GM12878 (cell line): Measurements from ENCODE around the gene ADAMTS17.

Experiments
- BACH1 ChIP-seq: fragments of 450-650 bp; IDR thresholded peaks from 2 replicates; pipeline ENCODE4 v1.6.1; 2017; ENCODE audit warnings: mild to moderate bottlenecking, borderline replicate concordance
- EP300 ChIP-seq, 2 experiments: fragments of 150-350 bp in 1 of 2; IDR thresholded peaks; 2 replicates each; pipeline ENCODE4 v1.6.1; 2011 to 2012; ENCODE audit warnings: low read depth in 2 of 2, low read length in 2 of 2, borderline replicate concordance in 1 of 2, improper control_type of control experiment in 1 of 2, inconsistent platforms in 1 of 2; ENCODE audit not compliant: control insufficient read depth in 1 of 2
- ESRRA ChIP-seq: IDR thresholded peaks from 2 replicates; pipeline ENCODE4 v1.6.1; 2012; ENCODE audit warnings: mild to moderate bottlenecking, low read length, improper control_type of control experiment
- MYC ChIP-seq: IDR thresholded peaks from 2 replicates; pipeline ENCODE4 v1.6.1; 2011; ENCODE audit warnings: mild to moderate bottlenecking, low read length, moderate library complexity, inconsistent platforms; ENCODE audit not compliant: insufficient read depth, insufficient replicate concordance, insufficient read length, severe bottlenecking
- POLR2A ChIP-seq: IDR thresholded peaks from 2 replicates; pipeline ENCODE4 v1.6.1; 2011; ENCODE audit warnings: low read depth, mild to moderate bottlenecking, low read length
- RCOR1 ChIP-seq: conservative IDR thresholded peaks from 2 replicates; pipeline ENCODE4 v1.6.1; 2012; ENCODE audit warnings: low read depth, low read length, improper control_type of control experiment
- SMAD1 ChIP-seq: fragments of 450-650 bp; IDR thresholded peaks from 2 replicates; pipeline ENCODE4 v1.6.1; 2018; ENCODE audit warnings: mild to moderate bottlenecking, low read depth; ENCODE audit not compliant: partially characterized antibody
- TF ChIP-seq, protein P1 (sequence below), 3 experiments: IDR thresholded peaks in 2 of 3; conservative IDR thresholded peaks in 1 of 3; 2 replicates each; pipeline ENCODE4 v1.5.1; 2011; ENCODE audit warnings: low read depth in 3 of 3, low read length in 3 of 3, mild to moderate bottlenecking in 3 of 3, control low read depth in 2 of 3, moderate library complexity in 2 of 3, inconsistent platforms in 1 of 3, mixed read lengths in 1 of 3; ENCODE audit not compliant: control insufficient read depth in 2 of 3, insufficient read depth in 1 of 3; ENCODE audit errors: extremely low read depth in 1 of 3
- TF ChIP-seq, protein P2 (sequence below): IDR thresholded peaks from 2 replicates; pipeline ENCODE4 v1.6.1; 2011; ENCODE audit warnings: low read depth, low read length, improper control_type of control experiment, borderline replicate concordance

DNA sequence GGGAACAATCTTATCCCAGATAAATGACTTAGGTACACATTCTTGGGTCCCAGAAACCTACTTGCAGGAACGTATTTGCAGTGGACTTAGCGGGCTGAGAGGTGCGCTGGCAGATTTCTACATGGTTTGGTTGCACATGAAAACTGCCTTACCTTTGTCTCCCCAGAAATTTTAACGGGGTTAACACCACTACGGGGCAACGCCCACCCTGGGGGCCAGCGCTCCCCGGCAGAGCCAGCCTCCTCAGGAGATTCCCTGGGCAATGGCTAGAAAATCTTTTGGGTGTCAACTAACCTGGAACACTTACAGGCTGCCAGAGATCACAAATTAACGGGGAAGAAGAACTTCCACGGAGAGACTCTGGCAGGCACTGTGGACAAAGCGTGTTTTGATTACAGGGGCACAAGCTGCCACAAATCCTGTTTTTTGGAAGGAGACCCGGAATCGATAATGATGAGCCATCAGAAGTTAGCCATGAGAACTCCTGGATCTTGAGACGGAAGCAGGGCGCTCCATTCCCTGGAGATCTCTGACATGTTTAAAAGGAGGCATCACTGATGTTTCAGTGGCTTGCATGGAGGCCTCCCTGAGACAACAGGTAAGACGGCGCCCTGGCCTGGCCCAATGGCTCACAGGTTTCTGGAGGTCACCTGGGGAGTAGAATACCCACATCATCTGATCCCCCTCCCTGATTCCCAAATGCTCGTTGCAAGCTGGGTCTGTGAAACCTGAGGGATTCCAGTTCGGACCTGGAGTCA, 288.9 kb downstream of the ADAMTS17 start:
- TF ChIP-seq, protein P1, sequence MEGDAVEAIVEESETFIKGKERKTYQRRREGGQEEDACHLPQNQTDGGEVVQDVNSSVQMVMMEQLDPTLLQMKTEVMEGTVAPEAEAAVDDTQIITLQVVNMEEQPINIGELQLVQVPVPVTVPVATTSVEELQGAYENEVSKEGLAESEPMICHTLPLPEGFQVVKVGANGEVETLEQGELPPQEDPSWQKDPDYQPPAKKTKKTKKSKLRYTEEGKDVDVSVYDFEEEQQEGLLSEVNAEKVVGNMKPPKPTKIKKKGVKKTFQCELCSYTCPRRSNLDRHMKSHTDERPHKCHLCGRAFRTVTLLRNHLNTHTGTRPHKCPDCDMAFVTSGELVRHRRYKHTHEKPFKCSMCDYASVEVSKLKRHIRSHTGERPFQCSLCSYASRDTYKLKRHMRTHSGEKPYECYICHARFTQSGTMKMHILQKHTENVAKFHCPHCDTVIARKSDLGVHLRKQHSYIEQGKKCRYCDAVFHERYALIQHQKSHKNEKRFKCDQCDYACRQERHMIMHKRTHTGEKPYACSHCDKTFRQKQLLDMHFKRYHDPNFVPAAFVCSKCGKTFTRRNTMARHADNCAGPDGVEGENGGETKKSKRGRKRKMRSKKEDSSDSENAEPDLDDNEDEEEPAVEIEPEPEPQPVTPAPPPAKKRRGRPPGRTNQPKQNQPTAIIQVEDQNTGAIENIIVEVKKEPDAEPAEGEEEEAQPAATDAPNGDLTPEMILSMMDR (IDR thresholded peaks at IDR 0.05 in 2 of 3, conservative IDR thresholded peaks at IDR 0.05 in 1 of 3; ENCODE audit: control insufficient read depth in 2 of 3, extremely low read depth in 1 of 3, insufficient read depth in 1 of 3, low read depth in 3 of 3, low read length in 3 of 3), result no peak
- no peak for TF ChIP-seq ESRRA
- no peak for TF ChIP-seq MYC
- TF ChIP-seq POLR2A, result no peak
- no peak for TF ChIP-seq EP300 (IDR thresholded peaks at IDR 0.05; ENCODE audit: borderline replicate concordance in 1 of 2, control insufficient read depth in 1 of 2, low read depth in 2 of 2, low read length in 2 of 2)
- no peak for TF ChIP-seq SMAD1
- TF ChIP-seq, protein P2, sequence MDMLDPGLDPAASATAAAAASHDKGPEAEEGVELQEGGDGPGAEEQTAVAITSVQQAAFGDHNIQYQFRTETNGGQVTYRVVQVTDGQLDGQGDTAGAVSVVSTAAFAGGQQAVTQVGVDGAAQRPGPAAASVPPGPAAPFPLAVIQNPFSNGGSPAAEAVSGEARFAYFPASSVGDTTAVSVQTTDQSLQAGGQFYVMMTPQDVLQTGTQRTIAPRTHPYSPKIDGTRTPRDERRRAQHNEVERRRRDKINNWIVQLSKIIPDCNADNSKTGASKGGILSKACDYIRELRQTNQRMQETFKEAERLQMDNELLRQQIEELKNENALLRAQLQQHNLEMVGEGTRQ, result no peak
- no peak for TF ChIP-seq RCOR1
- TF ChIP-seq BACH1, result no peak
